GM12872 (cell line): ENCODE data around the gene GDF2.

ENCODE experiments used
- TF ChIP-seq, protein P1 (sequence below): IDR thresholded peaks from 3 replicates; pipeline ENCODE4 v1.5.1; 2011; ENCODE audit warnings: low read depth, mild to moderate bottlenecking, low read length, moderate library complexity; ENCODE audit not compliant: insufficient read depth

The GDF2 gene

DNA sequence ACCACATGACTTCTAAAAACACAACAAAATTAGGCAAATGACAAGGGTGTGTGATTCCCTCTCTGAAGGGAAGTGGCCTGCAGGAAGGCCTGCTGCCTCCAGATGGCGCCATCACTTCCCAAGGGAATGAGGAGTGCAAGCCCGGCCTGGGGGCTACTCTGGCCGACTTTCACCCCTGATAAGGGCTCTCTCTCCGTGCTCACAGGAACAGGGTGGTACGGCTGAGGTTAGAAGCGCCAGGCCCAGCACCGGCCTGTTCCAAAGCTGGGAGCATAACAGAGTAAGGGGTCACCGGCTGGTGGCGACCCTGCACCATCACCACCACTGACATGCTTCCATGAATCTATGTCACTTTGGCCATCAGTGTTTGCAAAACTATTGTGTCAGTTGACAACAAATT, 39.0 kb downstream of the GDF2 start:
- TF ChIP-seq, protein P1, sequence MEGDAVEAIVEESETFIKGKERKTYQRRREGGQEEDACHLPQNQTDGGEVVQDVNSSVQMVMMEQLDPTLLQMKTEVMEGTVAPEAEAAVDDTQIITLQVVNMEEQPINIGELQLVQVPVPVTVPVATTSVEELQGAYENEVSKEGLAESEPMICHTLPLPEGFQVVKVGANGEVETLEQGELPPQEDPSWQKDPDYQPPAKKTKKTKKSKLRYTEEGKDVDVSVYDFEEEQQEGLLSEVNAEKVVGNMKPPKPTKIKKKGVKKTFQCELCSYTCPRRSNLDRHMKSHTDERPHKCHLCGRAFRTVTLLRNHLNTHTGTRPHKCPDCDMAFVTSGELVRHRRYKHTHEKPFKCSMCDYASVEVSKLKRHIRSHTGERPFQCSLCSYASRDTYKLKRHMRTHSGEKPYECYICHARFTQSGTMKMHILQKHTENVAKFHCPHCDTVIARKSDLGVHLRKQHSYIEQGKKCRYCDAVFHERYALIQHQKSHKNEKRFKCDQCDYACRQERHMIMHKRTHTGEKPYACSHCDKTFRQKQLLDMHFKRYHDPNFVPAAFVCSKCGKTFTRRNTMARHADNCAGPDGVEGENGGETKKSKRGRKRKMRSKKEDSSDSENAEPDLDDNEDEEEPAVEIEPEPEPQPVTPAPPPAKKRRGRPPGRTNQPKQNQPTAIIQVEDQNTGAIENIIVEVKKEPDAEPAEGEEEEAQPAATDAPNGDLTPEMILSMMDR: peak; percentile 84

DNA sequence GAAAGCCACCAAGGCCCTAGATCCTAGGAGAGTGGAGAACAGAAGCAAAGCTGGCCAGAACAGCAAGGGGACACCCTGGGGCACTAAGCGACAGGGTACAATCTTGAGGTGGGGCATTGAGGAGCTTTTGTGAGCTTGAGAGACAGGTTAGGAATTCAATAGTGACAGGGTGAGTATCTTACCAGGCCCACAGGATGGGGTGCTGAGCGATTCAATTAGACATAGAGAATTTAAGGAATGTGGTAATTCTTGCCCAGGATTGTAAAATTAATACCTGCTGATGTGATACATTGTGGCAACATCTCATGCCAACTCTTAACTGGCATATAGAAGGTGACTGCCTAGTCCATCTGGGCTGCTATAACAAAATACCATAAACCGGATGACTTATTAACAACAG, 39.9 kb downstream of the GDF2 start:
- TF ChIP-seq, protein P1: no peak

DNA sequence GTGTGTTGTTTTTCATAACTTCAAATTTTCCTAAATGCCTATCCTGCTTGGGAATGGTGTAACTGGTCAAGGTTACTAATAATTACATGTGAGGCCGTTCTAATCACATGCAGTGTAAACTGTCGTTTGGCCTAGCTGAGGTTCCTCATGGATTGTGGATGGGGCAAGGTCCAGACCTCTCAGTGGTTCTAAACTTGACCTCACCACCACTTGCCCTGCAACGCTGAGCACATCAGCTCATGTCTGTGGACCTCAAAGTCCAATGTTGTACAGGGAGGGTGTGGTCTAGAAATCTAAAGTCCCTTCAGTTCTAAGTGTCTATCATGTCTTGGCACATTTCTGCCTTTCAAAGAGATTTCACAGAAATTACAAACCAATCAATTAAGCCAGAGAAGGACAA, 41.5 kb downstream of the GDF2 start:
- TF ChIP-seq, protein P1: no peak

DNA sequence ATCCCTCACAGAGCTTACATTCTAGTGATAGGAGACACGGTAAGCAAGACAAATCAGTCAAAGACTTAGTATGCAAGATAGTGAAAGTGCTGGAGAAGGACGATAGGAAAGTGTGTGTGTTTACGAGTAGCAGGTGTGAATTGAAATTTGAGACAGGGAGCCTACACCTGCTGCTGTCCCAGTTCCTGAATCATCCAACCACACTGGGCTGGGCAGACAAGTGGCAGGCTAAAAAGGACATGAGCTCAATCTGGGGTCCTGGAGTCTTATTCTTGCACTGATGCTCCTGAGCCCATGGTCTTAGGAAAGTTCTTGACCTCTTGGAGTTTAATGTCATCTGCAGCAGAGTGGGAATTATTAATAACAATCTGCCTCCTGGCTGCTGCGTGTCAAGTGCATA, 42.1 kb downstream of the GDF2 start:
- TF ChIP-seq, protein P1: no peak

DNA sequence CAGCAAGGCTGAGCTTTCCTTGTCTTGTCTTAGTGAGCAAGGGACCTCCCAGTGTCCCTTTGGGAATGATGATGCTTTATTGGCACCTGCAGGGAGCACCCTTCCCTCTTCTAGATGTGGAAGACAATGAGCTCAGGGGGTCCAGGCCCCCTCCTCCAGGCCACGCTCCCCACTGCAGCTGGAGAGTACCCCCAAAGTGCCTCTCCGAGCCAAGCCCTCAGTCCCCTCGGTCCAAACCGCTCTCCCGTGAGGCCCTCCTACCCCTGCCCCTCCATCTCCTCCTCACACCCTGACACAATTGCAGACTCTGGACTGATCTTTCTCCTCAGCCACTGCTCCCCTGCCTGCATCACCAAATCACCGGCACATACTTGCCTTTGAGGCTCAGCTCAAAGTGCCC, 42.7 kb downstream of the GDF2 start:
- TF ChIP-seq, protein P1: no peak

DNA sequence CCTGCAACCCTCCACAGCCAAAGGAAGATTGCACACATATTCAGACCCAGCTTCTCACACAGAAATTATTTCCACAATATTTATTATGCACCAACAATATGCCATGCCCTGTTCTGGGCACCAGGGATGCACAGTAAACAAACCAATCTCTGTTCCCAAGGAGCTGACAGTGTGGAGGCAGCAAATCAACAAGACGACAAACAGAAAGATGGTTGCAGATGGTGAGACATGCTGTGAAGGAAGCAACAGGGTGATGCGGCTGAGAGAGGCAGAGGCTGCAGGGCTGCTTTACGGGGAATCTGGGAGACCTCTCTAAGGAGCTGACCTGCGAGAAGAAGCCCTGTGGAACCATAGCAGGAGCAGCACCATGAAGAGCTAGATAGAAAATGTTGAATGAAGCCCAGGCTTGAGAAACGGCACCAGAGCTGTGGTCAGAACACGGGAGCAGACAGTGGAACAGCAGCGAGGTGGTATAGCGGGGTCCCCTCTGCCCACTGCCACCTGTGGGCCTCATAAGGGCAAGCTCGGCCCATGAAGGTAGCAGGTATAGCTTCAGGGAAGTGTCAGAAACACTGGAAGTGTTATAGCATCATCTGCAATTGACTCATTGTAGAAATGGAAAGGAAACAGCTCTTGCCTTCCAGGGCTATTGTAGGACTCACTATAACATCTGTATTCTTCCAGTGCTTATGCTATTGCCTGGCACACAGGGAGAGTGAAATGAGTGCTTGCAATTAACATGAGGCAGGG, 43.4 kb downstream of the GDF2 start:
- TF ChIP-seq, protein P1: no peak

DNA sequence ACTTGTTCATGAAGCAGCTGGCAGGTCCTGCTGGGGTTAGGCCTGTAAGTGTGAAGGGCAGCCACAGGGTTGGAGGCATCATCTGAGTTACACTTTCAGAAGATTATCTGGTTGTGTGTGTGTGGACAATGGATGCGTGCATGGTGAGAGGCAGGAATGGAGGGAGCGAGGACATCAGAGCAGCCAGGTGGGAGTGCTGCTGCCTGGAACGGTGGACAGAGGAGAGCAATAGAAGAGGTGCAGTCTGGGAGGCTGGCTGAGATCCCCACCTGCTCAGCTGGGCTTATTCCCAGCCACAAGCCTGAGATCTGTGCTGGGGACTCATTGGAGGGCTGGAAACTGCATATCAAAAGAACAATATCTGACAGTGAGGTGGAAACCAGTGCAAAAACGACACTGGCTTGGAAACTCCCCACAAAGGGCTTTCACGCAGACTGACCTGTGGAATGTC, 44.0 kb downstream of the GDF2 start:
- TF ChIP-seq, protein P1: no peak
